ENCODE results near the gene CRMP1.
"Not testable (repeated sequence)": the region's sequence is repeated elsewhere in the genome, so short reads cannot be mapped to it uniquely, and the experiment has no call there.

Gene CRMP1

GRCh38 chr4:5887361-5888221, 5.3 kb downstream of the CRMP1 start:
- DNase-seq = no peak

- no peak for DNase-seq
Measured at GRCh38 chr4:5887011-5887360, 5.9 kb downstream of the CRMP1 start.

GRCh38 chr4:5885733-5886132, 7.2 kb downstream of the CRMP1 start:
- no peak for DNase-seq

- DNase-seq = no peak
Measured at GRCh38 chr4:5884796-5885195, 8.1 kb downstream of the CRMP1 start.

GRCh38 chr4:5883916-5884315, 9.0 kb downstream of the CRMP1 start:
- DNase-seq = no peak

- DNase-seq = no peak
Measured at GRCh38 chr4:5882947-5883346, 9.9 kb downstream of the CRMP1 start.

- peak; percentile 11 for DNase-seq
Measured at GRCh38 chr4:5881340-5881739, 11.5 kb downstream of the CRMP1 start.

- DNase-seq = no peak
Measured at GRCh38 chr4:5878359-5878758, 14.5 kb downstream of the CRMP1 start.

- no peak for DNase-seq
Measured at GRCh38 chr4:5877392-5877791, 15.5 kb downstream of the CRMP1 start.

GRCh38 chr4:5874811-5875449, 18.0 kb downstream of the CRMP1 start:
- peak; percentile 67 for DNase-seq

GRCh38 chr4:5870701-5871100, 22.2 kb downstream of the CRMP1 start:
- DNase-seq = no peak

- no peak for DNase-seq
Measured at GRCh38 chr4:5869966-5870619, 22.8 kb downstream of the CRMP1 start.

GRCh38 chr4:5867866-5868265, 25.0 kb downstream of the CRMP1 start:
- DNase-seq = no peak

- DNase-seq = no peak
Measured at GRCh38 chr4:5866841-5867813, 25.8 kb downstream of the CRMP1 start.

GRCh38 chr4:5865896-5866599, 26.8 kb downstream of the CRMP1 start:
- no peak for DNase-seq

- DNase-seq = peak; percentile 90
Measured at GRCh38 chr4:5863461-5864113, 29.3 kb downstream of the CRMP1 start.

- no peak for DNase-seq
Measured at GRCh38 chr4:5858020-5858769, 34.7 kb downstream of the CRMP1 start.

GRCh38 chr4:5857199-5857598, 35.7 kb downstream of the CRMP1 start:
- no peak for DNase-seq

GRCh38 chr4:5856362-5856761, 36.5 kb downstream of the CRMP1 start:
- DNase-seq = not testable (repeated sequence)

- DNase-seq = no peak
Measured at GRCh38 chr4:5854929-5855328, 38.0 kb downstream of the CRMP1 start.
